Lower lobe of right lung (tissue), 2 donors: ENCODE data around the gene STIMATE. TPM values are rescaled to one million over a fixed set of nuclear protein-coding genes. Genes with fewer than 3 reads are reported as not detected.

Experiments
- ATAC-seq, 2 donors: fragments of 200-7000 bp; cut with Tn5 transposase; one replicate each; pipeline ENCODE4 v1.9.1; 2020 to 2022; ENCODE audit warnings: mild to moderate bottlenecking in 2 of 2, moderate library complexity in 2 of 2
- DNase-seq: peaks from one replicate; pipeline ENCODE4 v3.0.0-alpha.2; 2020
- H3K27ac ChIP-seq: fragments of 200-600 bp; one replicate; pipeline ENCODE4 v1.8.0; 2022
- H3K27me3 ChIP-seq: fragments of 200-600 bp; one replicate; pipeline ENCODE4 v1.8.0; 2022; ENCODE audit warnings: low read depth
- H3K36me3 ChIP-seq: fragments of 200-600 bp; one replicate; pipeline ENCODE4 v1.8.0; 2022; ENCODE audit warnings: mild to moderate bottlenecking
- H3K4me1 ChIP-seq: fragments of 200-600 bp; one replicate; pipeline ENCODE4 v1.8.0; 2022
- H3K4me3 ChIP-seq: fragments of 200-600 bp; one replicate; pipeline ENCODE4 v1.8.0; 2022; ENCODE audit warnings: mild to moderate bottlenecking
- H3K9me3 ChIP-seq: fragments of 200-600 bp; one replicate; pipeline ENCODE4 v1.8.0; 2022
- intact Hi-C: fragments of 100-400 bp; cut with DNase I; formaldehyde crosslinking; loops from one replicate; pipeline ENCODE4 v1.11.0; 2022
- total RNA-seq: library from RNA; stranded (reverse); fragmentation: NEBNext Ultra II Directional; extraction: Animal tissue kit (Norgen Biotek cat#: 25700); gene quantifications from one replicate; pipeline ENCODE4 v1.2.1, GENCODE V29; 2021
- TF ChIP-seq, protein P1 (sequence below): fragments of 200-600 bp; IDR thresholded peaks from one replicate; pipeline ENCODE4 v1.8.0; 2022; ENCODE audit warnings: antibody characterized with exemption, mild to moderate bottlenecking
- donor health status: DM: no; HTN: yes; CAD: no; lungs with severe emphysema.

STIMATE gene
- total RNA-seq, 1 donor from 2014 or later = 42.4 TPM

DNA sequence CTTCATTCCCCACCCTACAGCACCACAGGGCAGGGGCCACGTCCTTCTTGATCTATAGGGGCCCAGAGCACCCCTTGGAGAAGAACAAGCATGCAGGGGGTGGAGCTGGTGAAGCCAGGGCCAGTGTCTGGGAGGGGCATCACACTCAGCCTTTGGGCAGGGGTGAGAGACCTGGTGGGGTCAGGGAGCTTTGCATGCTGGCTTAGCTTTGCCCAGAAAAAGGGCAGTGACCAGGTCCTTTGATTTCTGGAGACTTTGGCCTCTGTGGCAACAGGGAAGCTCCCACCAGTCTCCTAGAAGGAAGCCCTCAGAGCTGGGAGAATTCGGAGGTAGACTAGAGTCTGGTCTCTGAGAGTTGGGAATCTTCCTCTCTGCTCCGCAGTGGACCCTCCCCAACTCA lies 67.9 kb downstream of the STIMATE start:
- Histone ChIP-seq H3K27ac (no peak overlapping the region), H3K4me1 (no peaks in the 10 kb centered on the region), H3K4me3 (no peak overlapping the region), H3K9me3 (no peaks in the 10 kb centered on the region), H3K27me3 (no peaks in the 10 kb centered on the region), H3K36me3 (no peaks in the 10 kb centered on the region)
- TF ChIP-seq, protein P1, sequence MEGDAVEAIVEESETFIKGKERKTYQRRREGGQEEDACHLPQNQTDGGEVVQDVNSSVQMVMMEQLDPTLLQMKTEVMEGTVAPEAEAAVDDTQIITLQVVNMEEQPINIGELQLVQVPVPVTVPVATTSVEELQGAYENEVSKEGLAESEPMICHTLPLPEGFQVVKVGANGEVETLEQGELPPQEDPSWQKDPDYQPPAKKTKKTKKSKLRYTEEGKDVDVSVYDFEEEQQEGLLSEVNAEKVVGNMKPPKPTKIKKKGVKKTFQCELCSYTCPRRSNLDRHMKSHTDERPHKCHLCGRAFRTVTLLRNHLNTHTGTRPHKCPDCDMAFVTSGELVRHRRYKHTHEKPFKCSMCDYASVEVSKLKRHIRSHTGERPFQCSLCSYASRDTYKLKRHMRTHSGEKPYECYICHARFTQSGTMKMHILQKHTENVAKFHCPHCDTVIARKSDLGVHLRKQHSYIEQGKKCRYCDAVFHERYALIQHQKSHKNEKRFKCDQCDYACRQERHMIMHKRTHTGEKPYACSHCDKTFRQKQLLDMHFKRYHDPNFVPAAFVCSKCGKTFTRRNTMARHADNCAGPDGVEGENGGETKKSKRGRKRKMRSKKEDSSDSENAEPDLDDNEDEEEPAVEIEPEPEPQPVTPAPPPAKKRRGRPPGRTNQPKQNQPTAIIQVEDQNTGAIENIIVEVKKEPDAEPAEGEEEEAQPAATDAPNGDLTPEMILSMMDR = no peak
- intact Hi-C loops = no loop called here
- no peak for DNase-seq
- no peak for ATAC-seq

DNA sequence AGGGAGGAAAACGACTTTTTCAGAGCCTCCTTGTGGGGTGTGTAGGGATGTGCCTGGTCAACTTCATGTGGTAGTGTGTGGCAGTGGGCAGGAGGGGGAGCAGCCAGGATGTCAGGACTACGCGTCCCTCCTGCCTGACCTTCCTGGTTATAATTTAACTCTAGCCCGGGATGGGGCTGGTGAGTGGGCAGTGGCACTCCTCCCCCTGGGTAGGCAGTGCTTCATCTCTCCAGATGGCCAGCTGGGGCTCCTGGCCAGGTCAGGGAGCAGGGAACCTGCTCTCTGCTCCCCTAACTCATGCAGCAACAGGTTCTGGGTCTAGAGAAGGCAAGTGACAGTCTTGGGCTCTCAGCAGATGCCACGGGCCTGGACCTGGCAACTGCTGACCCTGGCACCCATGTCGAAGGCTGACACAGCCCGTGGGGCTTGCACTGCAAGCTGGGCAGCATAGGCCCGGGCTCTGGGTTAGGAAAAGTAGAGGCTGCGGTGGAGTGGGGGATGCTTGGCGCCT lies 69.4 kb downstream of the STIMATE start:
- TF ChIP-seq, protein P1 = no peak
- H3K4me1 ChIP-seq = no peaks in the 10 kb centered on the region
- peaks cover 14% of the 10 kb centered on the region for H3K36me3 ChIP-seq
- intact Hi-C loops = no loop called here
- no peak overlapping the region for H3K4me3 ChIP-seq
- no peak overlapping the region for H3K27ac ChIP-seq
- H3K9me3 ChIP-seq = no peaks in the 10 kb centered on the region
- no peaks in the 10 kb centered on the region for H3K27me3 ChIP-seq
- ATAC-seq (no peak), DNase-seq (no peak)

DNA sequence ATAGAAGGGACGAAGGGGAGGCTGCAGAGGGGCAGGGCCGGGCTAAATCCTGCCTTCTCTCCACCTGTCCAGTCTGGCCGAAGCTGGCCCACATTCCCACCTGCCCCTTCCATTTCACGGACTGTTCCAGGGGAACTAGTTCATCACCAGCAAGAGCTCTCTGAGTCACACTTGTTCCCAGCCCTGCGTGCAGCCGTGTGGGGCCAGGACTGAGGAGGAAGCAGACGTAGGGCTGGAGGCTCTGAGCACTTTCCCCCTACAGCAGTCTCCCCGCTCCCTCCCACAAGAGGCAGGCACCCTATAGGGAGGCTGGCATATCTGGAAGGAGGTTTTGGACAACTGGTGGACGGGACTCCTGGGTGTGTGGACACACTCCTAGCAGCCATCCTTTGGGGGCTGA lies 69.9 kb downstream of the STIMATE start:
- no peak overlapping the region for H3K4me3 ChIP-seq
- TF ChIP-seq, protein P1 = no peak
- no peak overlapping the region for H3K27ac ChIP-seq
- intact Hi-C loops = no loop called here
- ATAC-seq (no peak), DNase-seq (no peak)
- H3K9me3 ChIP-seq = no peaks in the 10 kb centered on the region
- H3K4me1 ChIP-seq = no peaks in the 10 kb centered on the region
- H3K27me3 ChIP-seq = no peaks in the 10 kb centered on the region
- H3K36me3 ChIP-seq = peaks cover 19% of the 10 kb centered on the region

DNA sequence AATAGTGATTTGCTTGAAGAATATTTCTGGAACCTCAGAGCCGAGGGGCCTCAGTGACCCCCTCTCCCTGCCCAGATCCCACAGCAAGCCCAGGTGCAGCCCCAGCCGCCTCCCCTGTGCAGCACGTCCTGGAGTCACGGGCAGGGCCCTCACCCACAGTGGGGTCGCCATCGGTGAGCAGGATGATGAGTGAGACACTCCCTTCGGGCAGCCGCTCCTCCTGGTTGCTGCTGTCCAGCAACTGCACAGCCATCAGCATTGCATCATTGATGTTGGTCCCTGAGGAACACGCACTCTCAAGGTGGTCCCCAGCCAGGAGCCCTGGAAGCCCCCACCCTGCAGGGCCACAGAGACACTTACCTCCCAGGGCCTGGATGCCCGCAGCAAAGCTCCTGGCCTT lies 73.3 kb downstream of the STIMATE start:
- Histone ChIP-seq H3K4me1 (no peaks in the 10 kb centered on the region), H3K4me3 (no peak overlapping the region), H3K36me3 (peaks cover 20% of the 10 kb centered on the region), H3K27ac (no peak overlapping the region), H3K27me3 (no peaks in the 10 kb centered on the region), H3K9me3 (no peaks in the 10 kb centered on the region)
- DNase-seq = no peak
- intact Hi-C loops = no loop called here
- no peak for ATAC-seq
- TF ChIP-seq, protein P1 = no peak

DNA sequence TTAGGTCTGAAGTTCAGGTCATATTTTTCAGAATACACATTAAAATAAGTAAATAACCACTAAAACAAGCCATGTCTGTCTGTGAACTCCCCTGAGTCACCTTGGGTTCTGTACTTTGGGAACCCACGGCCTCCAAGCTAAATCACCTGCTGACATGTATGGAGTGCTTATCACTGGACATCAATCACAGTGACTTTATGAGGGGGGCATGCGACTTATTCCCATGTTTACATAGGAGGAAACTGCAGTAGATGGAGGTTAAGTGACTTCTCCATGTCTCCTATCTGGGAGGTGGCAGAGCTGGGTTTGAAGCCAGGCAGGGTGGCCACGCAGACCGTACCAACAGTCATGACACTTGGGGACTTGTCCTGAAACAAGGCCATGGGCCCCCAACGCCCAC lies 75.0 kb downstream of the STIMATE start:
- ATAC-seq (no peak), DNase-seq (no peak)
- Histone ChIP-seq H3K4me3 (no peak overlapping the region), H3K9me3 (no peaks in the 10 kb centered on the region), H3K27ac (no peak overlapping the region), H3K4me1 (no peaks in the 10 kb centered on the region), H3K36me3 (peaks cover 20% of the 10 kb centered on the region), H3K27me3 (no peaks in the 10 kb centered on the region)
- intact Hi-C loops = no loop called here
- TF ChIP-seq, protein P1 = no peak

DNA sequence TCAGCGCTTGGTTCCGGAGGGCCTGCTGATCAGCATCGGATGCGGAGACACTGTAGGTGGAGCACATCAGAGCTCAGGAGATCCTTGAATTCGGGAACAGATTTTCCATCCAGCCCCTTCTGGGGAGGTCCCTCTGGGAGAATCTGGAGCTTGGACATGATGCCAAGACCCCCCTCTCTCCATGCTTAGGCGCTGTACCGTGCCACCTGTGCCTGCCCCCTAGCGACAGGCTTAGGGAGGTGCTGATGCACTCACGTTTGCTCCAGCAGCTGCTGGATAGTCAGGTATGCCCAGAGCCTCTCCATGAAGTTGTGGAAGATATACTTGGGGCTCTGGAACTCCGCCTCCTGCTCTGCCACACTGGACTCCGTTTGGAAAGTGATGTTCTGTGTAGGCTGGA lies 76.6 kb downstream of the STIMATE start:
- Histone ChIP-seq H3K36me3 (peaks cover 20% of the 10 kb centered on the region), H3K4me3 (no peak overlapping the region), H3K9me3 (no peaks in the 10 kb centered on the region), H3K27ac (no peak overlapping the region), H3K27me3 (no peaks in the 10 kb centered on the region), H3K4me1 (no peaks in the 10 kb centered on the region)
- ATAC-seq (peak in 1 of 2 donors; percentile 16), DNase-seq (no peak)
- TF ChIP-seq, protein P1 = peak; percentile 44
- intact Hi-C loops = no loop called here
